ENCODE measurements around the gene SMOC1. TPM values are rescaled to one million over a fixed set of nuclear protein-coding genes. Genes with fewer than 3 reads are reported as not detected.

SMOC1 gene
- total and polyA plus RNA-seq, 7 donors, result 3.2 to 10.6 (median 6.2) TPM

DNA sequence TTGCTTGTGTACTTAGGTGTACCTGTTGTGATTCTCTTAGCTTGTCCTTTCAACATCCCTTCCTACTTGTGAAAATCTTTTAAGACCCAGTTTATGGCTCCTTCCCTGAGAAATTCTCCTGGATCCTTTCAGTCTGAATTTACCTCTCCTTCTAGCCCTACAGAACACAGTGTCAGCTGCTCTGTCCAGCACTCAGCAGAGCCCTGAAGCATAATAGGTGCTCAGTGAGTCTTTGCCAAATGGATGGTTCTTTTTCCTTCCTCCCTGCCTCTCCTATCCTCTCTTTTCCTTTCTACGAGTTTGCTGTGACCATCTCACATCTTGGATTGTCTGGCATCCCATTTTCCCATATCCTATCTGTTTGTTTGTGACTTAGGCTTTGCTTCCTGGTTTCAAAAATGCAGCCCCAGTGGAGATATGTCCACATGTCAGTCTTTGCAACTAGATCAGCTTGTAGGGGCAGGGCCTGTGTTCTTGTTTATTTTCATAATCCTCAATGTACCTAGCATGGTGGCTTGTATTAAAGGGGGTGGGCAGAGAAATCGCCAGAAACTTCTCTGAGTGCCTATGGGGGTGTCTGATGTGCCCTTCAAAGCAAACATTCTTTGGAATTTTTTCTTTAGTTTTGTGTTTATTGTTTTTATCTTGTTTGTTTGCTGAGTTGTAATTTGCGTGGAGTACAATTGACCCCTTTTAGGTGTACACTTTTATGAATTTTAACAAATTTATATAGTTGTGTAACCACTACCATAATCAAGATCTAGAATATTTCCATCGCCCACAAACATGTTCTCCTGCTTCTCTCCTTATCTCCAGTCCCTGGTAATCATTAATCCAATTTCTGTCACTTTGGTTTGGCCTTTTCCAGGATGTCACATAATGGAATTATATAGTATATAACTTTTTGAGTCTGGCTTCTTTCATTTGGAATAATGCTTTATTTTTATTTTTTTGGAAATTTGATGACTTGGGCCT lies 62.8 kb downstream of the SMOC1 start:
- Histone ChIP-seq H3K27me3 (ENCODE audit: insufficient read depth in 3 of 3, low read length in 2 of 3) (peaks cover 0 to 3% (median 0%) of the 10 kb centered on the region in 3 donors), H3K36me3 (ENCODE audit: insufficient read depth in 1 of 2, low read depth in 1 of 2) (no peaks in the 10 kb centered on the region), H3K27ac (no peak overlapping the region), H3K4me3 (no peak overlapping the region), H3K9me3 (peaks cover 10% of the 10 kb centered on the region), H3K4me1 (no peaks in the 10 kb centered on the region)
- WGBS, 3 donors, result 57 to 83% (median 65%) methylated on average over 4 of the region's 4 CpGs
- no peak for TF ChIP-seq CTCF (IDR thresholded peaks at IDR 0.05)
- intact Hi-C loops (cut with DNase I), result no loop called here
- DNase-seq, result no peak
- ATAC-seq, result no peak

- Histone ChIP-seq H3K27me3 (ENCODE audit: insufficient read depth in 3 of 3, low read length in 2 of 3) (peaks cover 0 to 3% (median 0%) of the 10 kb centered on the region in 3 donors), H3K9me3 (peaks cover 10% of the 10 kb centered on the region), H3K4me3 (no peak overlapping the region), H3K4me1 (no peaks in the 10 kb centered on the region), H3K27ac (no peak overlapping the region), H3K36me3 (ENCODE audit: insufficient read depth in 1 of 2, low read depth in 1 of 2) (no peaks in the 10 kb centered on the region)
- WGBS, 3 donors, result 54 to 60% (median 56%) methylated on average over 12 of the region's 12 CpGs
- no peak for TF ChIP-seq CTCF (IDR thresholded peaks at IDR 0.05)
- DNase-seq (no peak), ATAC-seq (no peak)
- intact Hi-C loops (cut with DNase I), result no loop called here
Measured at GRCh38 chr14:69943084-69943780, 64.0 kb downstream of the SMOC1 start.

DNA sequence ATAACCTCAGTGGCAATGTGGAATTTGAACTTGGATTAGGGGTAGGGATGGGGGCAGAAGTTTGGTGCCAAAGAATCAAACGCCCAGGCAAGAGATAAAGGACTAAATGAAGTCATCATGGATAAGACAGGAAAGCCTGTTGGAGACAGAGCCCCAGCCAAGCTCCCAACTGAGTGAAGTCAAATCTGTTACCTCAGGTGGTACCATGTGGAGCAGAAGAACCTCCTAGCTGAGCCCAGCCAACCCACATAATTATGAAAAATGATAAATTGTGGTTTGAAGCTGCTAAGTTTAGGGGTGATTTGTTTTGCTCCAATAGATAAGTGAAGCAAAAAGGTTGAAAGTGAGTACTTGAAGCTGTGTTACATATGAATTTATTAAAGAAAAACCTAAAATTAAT lies 66.1 kb downstream of the SMOC1 start:
- Histone ChIP-seq H3K4me1 (no peaks in the 10 kb centered on the region), H3K9me3 (peaks cover 10% of the 10 kb centered on the region), H3K27ac (no peak overlapping the region), H3K36me3 (ENCODE audit: insufficient read depth in 1 of 2, low read depth in 1 of 2) (no peaks in the 10 kb centered on the region), H3K4me3 (no peak overlapping the region), H3K27me3 (ENCODE audit: insufficient read depth in 3 of 3, low read length in 2 of 3) (peaks cover 0 to 3% (median 0%) of the 10 kb centered on the region in 3 donors)
- DNase-seq (no peak), ATAC-seq (no peak)
- intact Hi-C loops (cut with DNase I), result no loop called here
- no peak for TF ChIP-seq CTCF (IDR thresholded peaks at IDR 0.05)
- WGBS, 3 donors, result 71 to 86% (median 85%) methylated on average over 1 of the region's 1 CpG

DNA sequence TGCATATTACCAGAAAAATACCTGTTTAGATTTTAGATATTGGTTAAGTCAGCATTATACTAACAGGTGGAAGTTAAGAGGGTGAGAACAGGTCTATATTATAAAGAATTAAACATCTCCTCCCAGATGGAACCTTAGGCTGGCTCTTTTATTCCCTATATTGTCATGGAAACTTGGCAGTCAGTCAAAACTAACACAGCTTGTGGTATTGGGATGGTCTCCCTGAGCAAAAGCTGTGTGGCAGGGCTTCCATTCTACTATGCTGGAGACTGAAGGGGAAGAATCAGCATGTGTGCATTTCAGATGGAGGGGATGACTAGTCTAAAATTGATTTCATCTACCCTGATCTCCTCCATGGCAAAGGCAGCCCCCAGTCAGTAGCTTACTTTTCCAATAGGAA lies 66.7 kb downstream of the SMOC1 start:
- no peaks in the 10 kb centered on the region for H3K36me3 ChIP-seq (ENCODE audit: insufficient read depth in 1 of 2, low read depth in 1 of 2)
- no peak overlapping the region for H3K4me3 ChIP-seq
- ATAC-seq (no peak), DNase-seq (no peak)
- intact Hi-C loops (cut with DNase I), result no loop called here
- TF ChIP-seq CTCF (IDR thresholded peaks at IDR 0.05), result no peak
- peaks cover 0 to 3% (median 0%) of the 10 kb centered on the region in 3 donors for H3K27me3 ChIP-seq (ENCODE audit: insufficient read depth in 3 of 3, low read length in 2 of 3)
- no peaks in the 10 kb centered on the region for H3K4me1 ChIP-seq
- H3K27ac ChIP-seq, result no peak overlapping the region
- H3K9me3 ChIP-seq, result peaks cover 10% of the 10 kb centered on the region

Data from psoas muscle (tissue), 8 donors.